Astrocyte of the cerebellum (primary cell): ENCODE data around the gene IGSF21.

Experiments
- DNase-seq: peaks from one replicate; pipeline ENCODE4 v3.0.0-alpha.2; 2011; ENCODE audit warnings: low read depth
- H3K4me3 ChIP-seq: 2 replicates; pipeline ENCODE4 v1.5.1; 2011; ENCODE audit warnings: mild to moderate bottlenecking, low read depth, low read length, moderate library complexity
- CTCF ChIP-seq: IDR thresholded peaks from 2 replicates; pipeline ENCODE4 v1.5.1; 2012; ENCODE audit warnings: low read length, low read depth, moderate library complexity, mild to moderate bottlenecking; ENCODE audit errors: missing control alignments
- in situ Hi-C: cut with HindIII; loops from 2 replicates; pipeline ENCODE4 v1.10.0; 2017; ENCODE audit warnings: low sequenced_read_pairs

Gene IGSF21

GRCh38 chr1:18247151-18247550 lies 139.6 kb downstream of the IGSF21 start:
- no peak overlapping the region for H3K4me3 ChIP-seq
- in situ Hi-C loops = no loop called here
- no peak for DNase-seq
- TF ChIP-seq CTCF = no peak

GRCh38 chr1:18249631-18250030 lies 142.0 kb downstream of the IGSF21 start:
- H3K4me3 ChIP-seq = no peak overlapping the region
- no peak for TF ChIP-seq CTCF
- DNase-seq = no peak
- in situ Hi-C loops = no loop called here

GRCh38 chr1:18253093-18253492 lies 145.5 kb downstream of the IGSF21 start:
- no peak for TF ChIP-seq CTCF
- DNase-seq = no peak
- H3K4me3 ChIP-seq = no peak overlapping the region
- in situ Hi-C loops = no loop called here

- DNase-seq = peak; percentile 3
- in situ Hi-C loops = no loop called here
- H3K4me3 ChIP-seq = no peak overlapping the region
- no peak for TF ChIP-seq CTCF
Measured at GRCh38 chr1:18256282-18257235, 149.0 kb downstream of the IGSF21 start.

GRCh38 chr1:18257778-18258177 lies 150.2 kb downstream of the IGSF21 start:
- TF ChIP-seq CTCF = no peak
- in situ Hi-C loops = no loop called here
- DNase-seq = no peak
- no peak overlapping the region for H3K4me3 ChIP-seq

- no peak for DNase-seq
- in situ Hi-C loops = no loop called here
- no peak for TF ChIP-seq CTCF
- no peak overlapping the region for H3K4me3 ChIP-seq
Measured at GRCh38 chr1:18261891-18262290, 154.3 kb downstream of the IGSF21 start.
